OCI-LY1 (cell line): ENCODE results near the gene ABTB2.

Experiments used
- CTCF ChIP-seq: fragments of 200-600 bp; sonication (generic), shearing (Covaris generic); IDR thresholded peaks from 2 replicates; pipeline ENCODE4 v1.5.1; 2017; ENCODE audit warnings: mild to moderate bottlenecking, antibody characterized with exemption, low read length, moderate library complexity, mixed read lengths
- EZH2 ChIP-seq: fragments of 200-600 bp; sonication (generic), shearing (Covaris generic); IDR thresholded peaks from 2 replicates; pipeline ENCODE4 v1.8.0; 2017; ENCODE audit warnings: borderline replicate concordance, mixed run types, mild to moderate bottlenecking, antibody characterized with exemption, low read length, moderate library complexity, mixed read lengths

GRCh38 chr11:34341096-34341495 lies 16.7 kb downstream of the ABTB2 start:
- TF ChIP-seq CTCF (no peak), EZH2 (no peak)
